HG03108 (cell line): ENCODE results near the gene PXMP2.

Experiments used
- ATAC-seq: cut with Tn5 transposase; IDR thresholded peaks from one replicate; pipeline ENCODE4 v1.9.1; 2021; ENCODE audit warnings: moderate library complexity; ENCODE audit not compliant: unreplicated experiment

Gene PXMP2

GRCh38 chr12:132687211-132688164 lies at the start of gene PXMP2, which contains the start of gene POLE:
PXMP2 (plus strand) TSS chr12:132687587; CDS start chr12:132687671, 84 bp downstream.
POLE (minus strand) TSS chr12:132687342; CDS start chr12:132687315, 27 bp downstream.
- ATAC-seq, result peak; percentile 92

- no peak for ATAC-seq
These were observed 49.6 kb upstream of the PXMP2 start for GRCh38 chr12:132637811-132638210.

- no peak for ATAC-seq
These were observed 48.6 kb upstream of the PXMP2 start for GRCh38 chr12:132638541-132639408.

- no peak for ATAC-seq
These were observed 47.3 kb upstream of the PXMP2 start for GRCh38 chr12:132639956-132640520.

- no peak for ATAC-seq
These were observed 46.5 kb upstream of the PXMP2 start for GRCh38 chr12:132640936-132641335.

GRCh38 chr12:132641811-132642650 lies 45.4 kb upstream of the PXMP2 start:
- no peak for ATAC-seq

- no peak for ATAC-seq
These were observed 44.2 kb upstream of the PXMP2 start for GRCh38 chr12:132642846-132643835.

GRCh38 chr12:132646850-132647249 lies 40.5 kb upstream of the PXMP2 start:
- no peak for ATAC-seq

- ATAC-seq, result no peak
These were observed 39.5 kb upstream of the PXMP2 start for GRCh38 chr12:132647858-132648257.

GRCh38 chr12:132648616-132649225 lies 38.7 kb upstream of the PXMP2 start:
- no peak for ATAC-seq

GRCh38 chr12:132649226-132649945 lies 38.0 kb upstream of the PXMP2 start:
- ATAC-seq, result no peak

- no peak for ATAC-seq
These were observed 35.8 kb upstream of the PXMP2 start for GRCh38 chr12:132651444-132652100.

- no peak for ATAC-seq
These were observed 33.7 kb upstream of the PXMP2 start for GRCh38 chr12:132653567-132654290.

GRCh38 chr12:132657004-132657727 lies 30.2 kb upstream of the PXMP2 start:
- ATAC-seq, result no peak

GRCh38 chr12:132658149-132658894 lies 29.1 kb upstream of the PXMP2 start:
- no peak for ATAC-seq
